Activated CD4-positive, alpha-beta T cell treated with anti-CD3 and anti-CD28 coated beads for 1 hour (primary cell): ENCODE data around the gene MKI67.
"Not testable (repeated sequence)": the region's sequence is repeated elsewhere in the genome, so short reads cannot be mapped to it uniquely, and the experiment has no call there.

Experiments used
- DNase-seq: peaks from one replicate; pipeline ENCODE4 v3.0.0-alpha.2; 2020

MKI67 gene

GRCh38 chr10:128125944-128126764 is at the start of gene MKI67:
Gene MKI67, minus strand, starts transcription at chr10:128126423. Its CDS starts 756 bp downstream, at chr10:128125667.
- peak; percentile 78 for DNase-seq

- DNase-seq: no peak
These were observed 48.6 kb upstream of the MKI67 start for GRCh38 chr10:128174581-128175559.

DNA sequence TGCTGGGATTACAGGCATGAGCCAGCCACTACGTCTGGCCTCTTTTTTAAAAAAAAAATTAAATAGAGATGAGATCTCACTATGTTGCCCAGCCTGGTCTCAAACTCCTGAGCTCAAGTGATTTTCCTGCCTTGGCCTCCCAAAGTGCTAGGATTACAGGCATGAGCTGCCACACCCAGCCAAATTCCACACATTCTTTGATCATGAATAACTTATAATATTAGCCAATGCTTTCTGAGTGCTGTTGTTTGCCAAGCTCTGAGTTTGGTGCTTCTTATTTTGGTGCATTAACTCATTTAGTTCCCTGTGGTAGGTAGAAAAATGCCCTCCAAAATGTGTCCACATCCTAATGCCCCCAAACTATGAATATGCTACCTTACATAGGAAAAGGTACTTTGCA is 47.2 kb upstream of the MKI67 start:
- DNase-seq: no peak

DNA sequence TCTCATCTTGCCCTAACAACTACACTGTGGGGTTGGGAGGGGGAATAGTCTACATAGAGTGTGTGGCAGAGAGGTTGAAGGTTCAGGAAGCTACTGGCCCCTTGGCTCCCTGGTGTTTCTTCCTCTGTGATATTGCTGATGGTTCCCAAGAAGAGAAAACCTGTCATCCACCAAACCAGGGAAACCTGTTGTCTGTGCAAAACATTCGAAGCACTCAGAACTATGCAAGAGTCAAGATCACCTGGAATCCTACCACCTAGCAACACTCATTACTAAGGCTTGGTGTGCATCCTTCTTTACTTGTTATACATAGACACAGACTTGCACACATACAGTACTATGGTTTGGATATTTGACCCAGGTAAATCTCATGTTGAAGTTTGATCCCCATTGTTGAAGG is 46.5 kb upstream of the MKI67 start:
- DNase-seq: no peak

DNA sequence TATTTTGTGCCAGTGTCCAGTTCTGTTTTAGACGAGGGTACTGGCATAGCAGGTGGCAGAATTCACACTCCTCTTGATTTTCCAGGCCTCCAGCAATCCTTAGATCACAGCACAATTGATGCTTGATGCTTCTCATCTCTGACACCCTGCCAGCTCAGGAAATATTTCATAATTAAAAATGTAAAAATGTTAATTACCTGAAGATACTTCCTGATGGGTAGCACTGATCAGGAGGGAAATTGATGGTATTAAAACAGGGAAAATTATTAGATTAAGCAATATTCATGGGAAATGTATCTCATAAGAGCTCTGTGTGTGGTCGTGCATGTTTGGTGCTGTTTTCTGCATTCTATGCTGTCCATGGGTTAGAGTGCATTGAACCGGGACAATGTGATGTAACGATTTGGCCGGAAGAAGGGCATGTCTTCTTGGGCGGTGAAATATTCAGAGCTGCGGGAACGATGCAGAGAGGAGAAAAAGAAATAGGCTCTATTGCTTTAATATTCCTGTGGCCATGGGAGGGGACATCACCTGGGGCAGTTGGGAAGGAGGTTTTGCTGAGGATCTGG is 43.7 kb upstream of the MKI67 start:
- no peak for DNase-seq

- no peak for DNase-seq
These were observed 41.8 kb upstream of the MKI67 start for GRCh38 chr10:128167926-128168520.

DNA sequence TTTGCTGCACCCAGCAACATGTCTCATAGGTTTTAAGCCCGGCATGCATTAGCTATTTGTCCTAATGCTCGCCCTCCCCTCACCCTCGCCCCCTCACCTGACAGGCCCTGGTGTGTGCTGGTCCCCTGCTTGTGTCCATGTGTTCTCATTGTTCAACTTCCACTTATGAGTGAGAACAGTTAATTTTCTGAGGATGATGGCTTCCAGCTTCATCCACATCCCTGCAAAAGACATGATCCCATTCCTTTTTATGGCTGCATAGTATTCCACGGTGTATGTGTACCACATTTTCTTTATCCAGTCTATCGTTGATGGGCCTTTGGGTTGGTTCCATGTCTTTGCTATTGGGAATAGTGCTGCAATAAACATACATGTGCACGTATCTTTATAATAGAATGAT is 40.9 kb upstream of the MKI67 start:
- DNase-seq: not testable (repeated sequence)

- no peak for DNase-seq
These were observed 39.9 kb upstream of the MKI67 start for GRCh38 chr10:128166151-128166550.

DNA sequence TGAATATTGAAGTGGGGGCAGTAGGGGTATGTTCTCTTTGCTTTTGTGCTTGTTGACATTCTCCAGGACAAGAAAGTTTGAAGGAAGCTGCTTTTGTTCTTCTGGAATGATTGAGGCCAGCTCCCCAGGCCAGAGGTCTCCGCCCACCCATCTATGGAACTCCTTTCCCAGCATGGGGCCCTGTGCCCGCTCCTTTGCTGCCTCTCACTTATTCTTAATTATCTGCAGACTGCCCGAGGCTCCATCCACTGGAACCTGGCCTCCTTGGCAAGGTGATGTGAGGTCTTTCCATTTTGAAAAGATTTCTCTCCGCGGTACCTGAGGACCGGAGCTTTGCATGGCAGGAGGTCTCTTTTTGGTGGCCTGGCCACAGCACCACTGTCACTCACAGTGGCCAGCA is 39.3 kb upstream of the MKI67 start:
- DNase-seq: no peak

DNA sequence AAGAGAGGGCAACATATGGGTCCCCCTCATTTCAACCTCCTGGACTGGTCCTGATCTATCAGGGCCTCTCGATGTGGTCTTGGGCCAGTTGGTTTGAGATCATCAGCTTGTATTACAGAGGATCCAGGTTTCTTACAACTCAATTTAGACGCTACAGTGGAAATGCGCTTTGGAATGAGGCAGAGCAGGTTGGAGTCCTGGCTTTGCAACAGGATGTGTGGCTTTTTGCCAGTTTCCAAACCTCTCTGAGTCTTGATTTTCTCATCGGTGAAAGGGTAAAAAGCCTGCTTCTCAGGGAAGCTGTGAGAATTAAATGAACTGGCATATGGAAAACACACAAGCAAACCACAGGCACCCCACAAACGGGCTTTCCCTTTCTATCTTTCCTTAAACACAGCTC is 37.5 kb upstream of the MKI67 start:
- DNase-seq: no peak

DNA sequence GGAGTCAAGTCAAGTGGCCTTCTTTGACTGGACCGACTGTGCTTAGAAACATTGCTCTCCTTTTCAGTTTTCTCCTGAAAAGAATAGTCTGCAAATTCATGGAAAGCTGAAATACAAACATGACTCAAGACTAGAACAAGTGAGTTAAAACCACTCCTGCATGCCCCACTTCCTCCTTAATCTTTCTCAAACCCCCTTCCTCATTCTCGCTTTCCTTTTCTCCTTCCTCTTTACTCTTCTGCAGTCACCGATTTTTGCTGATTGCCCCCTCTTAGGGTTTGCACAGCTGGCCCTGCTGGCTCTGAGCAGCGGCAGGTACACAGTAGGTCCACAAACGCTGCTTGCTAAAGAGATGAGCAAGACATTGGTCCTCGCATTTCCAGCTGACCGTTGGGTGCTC is 34.8 kb upstream of the MKI67 start:
- no peak for DNase-seq

DNA sequence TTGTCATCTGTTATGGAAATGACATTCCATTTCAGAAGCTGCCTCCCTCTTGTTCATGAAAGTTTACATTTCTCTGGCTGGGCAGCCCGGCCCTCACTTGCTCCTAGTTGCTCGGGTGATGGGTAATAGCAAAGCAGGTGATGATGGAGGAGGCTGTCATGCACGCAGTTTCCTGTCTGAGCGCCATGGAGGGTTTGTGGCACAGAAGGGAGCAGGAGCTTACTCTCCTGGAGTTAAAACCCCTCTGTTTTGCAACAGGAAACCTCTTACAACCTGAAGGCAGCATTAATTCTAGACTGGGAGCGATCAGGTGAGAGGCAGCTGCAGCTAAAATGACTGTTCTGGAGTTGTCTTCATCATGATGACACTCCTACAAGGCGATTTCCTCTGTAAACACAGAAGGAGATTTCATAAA is 34.1 kb upstream of the MKI67 start:
- no peak for DNase-seq

- DNase-seq: no peak
These were observed 32.0 kb upstream of the MKI67 start for GRCh38 chr10:128158021-128158795.

- no peak for DNase-seq
These were observed 31.0 kb upstream of the MKI67 start for GRCh38 chr10:128156999-128157755.

DNA sequence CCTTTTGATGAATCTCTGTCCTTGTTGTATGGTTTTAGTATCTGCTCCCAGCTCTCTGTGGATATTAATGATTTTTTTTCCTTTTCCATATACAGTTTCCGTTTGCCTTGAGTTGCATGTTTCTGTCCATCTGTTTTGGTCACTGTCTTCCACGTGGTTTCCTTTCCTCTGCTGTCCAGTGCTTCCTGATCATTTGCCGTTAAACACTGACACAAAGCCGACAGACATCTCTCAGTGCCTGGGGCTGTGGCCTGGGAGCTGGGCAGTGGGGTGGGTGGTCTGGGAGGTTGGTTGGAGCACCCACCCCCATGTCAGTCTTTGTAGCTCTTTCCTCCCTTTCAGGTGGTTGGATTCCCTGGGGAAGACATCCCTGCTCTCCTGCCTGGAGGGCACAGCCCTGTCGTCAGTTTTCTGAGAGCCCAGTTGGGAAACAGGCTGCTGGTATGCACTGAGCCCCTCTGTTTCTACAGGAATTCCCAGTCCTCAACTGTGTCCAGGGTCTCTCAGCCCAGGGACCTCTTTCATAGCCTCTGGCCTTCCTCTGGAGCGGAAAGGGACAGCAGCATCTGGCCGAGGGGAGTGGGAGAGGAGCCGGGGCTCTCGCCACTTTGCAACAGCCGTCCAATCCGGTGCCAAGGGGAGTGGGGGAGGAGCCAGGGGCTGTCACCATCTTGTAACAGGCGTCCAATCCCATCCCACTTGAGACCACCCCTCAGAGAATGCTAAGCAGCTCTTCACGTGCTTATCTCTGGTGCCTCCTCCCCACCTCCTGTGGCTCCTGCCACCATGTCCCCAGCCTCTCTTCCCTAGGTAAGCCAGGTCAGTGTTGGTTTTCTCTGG is 26.7 kb upstream of the MKI67 start:
- no peak for DNase-seq

DNA sequence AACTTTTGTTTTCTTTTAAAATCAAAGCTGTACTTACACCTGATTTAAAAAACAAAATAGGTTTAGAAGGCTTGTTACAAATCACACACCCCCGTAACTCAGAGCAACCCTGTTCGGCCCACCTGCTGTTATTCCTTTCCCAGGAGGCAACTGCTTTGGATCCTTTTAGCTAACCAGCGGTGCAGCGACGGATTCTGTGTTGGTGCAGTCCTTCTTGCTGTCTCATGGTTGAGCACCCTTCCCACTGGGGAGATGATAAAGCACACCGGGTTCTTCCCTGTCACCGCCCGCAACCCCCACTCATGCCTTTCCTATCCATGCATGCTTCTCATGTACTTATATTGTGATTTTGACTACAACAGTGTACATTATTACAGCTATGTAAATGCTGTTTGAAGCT is 24.8 kb upstream of the MKI67 start:
- no peak for DNase-seq

- no peak for DNase-seq
These were observed 24.3 kb upstream of the MKI67 start for GRCh38 chr10:128150561-128150960.

DNA sequence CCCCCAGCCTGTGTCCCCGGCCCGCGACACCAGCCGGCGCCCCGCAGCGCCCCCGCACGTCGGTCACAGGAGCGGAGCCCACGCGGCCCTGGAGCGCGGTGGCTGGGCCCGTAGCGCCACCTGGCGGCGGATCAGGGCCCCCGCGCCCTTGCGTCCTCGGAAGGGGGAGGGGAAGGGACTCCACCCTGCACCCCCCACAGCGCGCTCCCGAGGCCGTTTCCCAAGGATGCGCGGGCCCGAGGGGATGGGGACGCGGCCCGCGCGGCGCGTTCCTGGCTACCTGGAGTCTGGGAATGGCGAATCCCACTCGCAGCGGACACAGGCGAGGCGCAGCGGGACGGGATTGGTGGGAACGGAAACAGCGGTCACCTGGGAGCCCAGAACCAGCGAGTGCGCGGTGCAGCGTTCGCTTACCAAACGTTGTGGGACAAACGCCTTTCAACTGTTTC is 23.8 kb upstream of the MKI67 start:
- DNase-seq: peak; percentile 65

GRCh38 chr10:128149267-128150014 is 23.2 kb upstream of the MKI67 start:
- DNase-seq: no peak

GRCh38 chr10:128147669-128148068 is 21.4 kb upstream of the MKI67 start:
- no peak for DNase-seq
